ENCODE results near the gene ACBD6. TPM values are rescaled to one million over a fixed set of nuclear protein-coding genes. Genes with fewer than 3 reads are reported as not detected.

The ACBD6 gene
- total RNA-seq, 2 donors from 2014 or later, result 43.2 to 54.5 TPM

DNA sequence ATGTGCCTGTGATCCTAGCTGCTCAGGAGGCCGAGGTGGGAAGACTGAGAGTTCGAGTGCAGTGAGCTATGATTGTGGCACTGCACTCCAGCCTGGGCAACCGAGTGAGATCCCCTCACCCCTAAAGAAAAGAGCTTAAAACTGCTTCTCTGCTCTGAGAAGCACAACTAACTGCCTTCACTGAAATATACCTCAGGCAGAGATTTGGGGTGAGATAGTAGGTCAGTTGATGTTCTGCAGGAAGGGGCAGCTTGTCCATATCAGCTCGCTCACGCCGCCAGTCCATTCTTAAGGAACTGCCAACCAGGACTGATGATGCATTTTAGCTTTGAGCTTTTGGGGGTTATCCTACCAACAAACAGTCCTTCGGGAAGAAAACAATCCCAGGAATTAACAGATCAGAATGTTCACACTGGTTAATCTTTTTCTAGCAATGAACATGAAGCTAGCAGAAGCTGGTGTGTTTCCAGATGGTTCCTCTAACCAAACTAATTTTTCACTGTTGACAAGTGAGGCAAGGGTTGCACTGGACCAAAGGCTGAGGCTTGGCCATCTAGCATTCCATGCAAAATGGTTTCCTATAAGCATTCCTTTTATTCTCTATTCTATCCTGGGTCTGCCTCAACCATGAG is 240.7 kb downstream of the ACBD6 start:
- peaks cover 37% of the 10 kb centered on the region for H3K27me3 Mint-ChIP-seq (ENCODE audit: insufficient read depth)
- H3K27ac Mint-ChIP-seq, result no peak overlapping the region

DNA sequence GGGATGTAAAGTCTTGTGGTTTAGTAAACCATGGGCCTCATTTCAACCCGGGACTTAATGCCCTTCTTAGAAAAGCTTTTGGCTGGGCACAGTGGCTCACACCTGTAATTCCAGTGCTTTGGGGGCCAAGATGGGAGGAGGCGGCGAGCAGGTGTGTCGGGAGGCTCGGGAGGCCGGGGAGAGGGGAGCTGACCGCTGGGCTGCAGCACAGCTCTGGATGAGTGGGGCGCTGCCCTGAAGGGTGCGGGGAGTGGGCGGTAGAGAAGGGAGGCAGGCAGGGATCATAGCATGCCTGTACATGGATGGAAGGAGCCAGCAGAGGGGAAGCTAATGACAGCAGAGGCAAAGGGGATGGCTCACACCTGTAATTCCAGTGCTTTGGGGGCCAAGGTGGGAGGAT is 241.3 kb downstream of the ACBD6 start:
- TF ChIP-seq, protein P1, sequence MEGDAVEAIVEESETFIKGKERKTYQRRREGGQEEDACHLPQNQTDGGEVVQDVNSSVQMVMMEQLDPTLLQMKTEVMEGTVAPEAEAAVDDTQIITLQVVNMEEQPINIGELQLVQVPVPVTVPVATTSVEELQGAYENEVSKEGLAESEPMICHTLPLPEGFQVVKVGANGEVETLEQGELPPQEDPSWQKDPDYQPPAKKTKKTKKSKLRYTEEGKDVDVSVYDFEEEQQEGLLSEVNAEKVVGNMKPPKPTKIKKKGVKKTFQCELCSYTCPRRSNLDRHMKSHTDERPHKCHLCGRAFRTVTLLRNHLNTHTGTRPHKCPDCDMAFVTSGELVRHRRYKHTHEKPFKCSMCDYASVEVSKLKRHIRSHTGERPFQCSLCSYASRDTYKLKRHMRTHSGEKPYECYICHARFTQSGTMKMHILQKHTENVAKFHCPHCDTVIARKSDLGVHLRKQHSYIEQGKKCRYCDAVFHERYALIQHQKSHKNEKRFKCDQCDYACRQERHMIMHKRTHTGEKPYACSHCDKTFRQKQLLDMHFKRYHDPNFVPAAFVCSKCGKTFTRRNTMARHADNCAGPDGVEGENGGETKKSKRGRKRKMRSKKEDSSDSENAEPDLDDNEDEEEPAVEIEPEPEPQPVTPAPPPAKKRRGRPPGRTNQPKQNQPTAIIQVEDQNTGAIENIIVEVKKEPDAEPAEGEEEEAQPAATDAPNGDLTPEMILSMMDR (conservative IDR thresholded peaks at IDR 0.05), result no peak

More for the DNA sequence above, 240.7 kb downstream of the ACBD6 start:
- H3K4me1 Mint-ChIP-seq, result no peaks in the 10 kb centered on the region
- no peak overlapping the region for H3K27ac ChIP-seq (ENCODE audit: low read depth, low read length)
- H3K4me3 ChIP-seq (ENCODE audit: low read length), result no peak overlapping the region
- TF ChIP-seq, protein P1 (conservative IDR thresholded peaks at IDR 0.05), result no peak
- H3K27me3 ChIP-seq (ENCODE audit: control insufficient read depth, insufficient read depth, low read length, poor library complexity, severe bottlenecking), result peaks cover 5% of the 10 kb centered on the region
- H3K4me1 ChIP-seq (ENCODE audit: control insufficient read depth, insufficient read depth, low read length), result no peaks in the 10 kb centered on the region
- H3K9ac ChIP-seq (ENCODE audit: extremely low read depth, low read length, poor library complexity, severe bottlenecking), result no peak overlapping the region
- no peak overlapping the region for H3K4me3 Mint-ChIP-seq
- no peaks in the 10 kb centered on the region for H3K36me3 Mint-ChIP-seq (ENCODE audit: low read depth)
- no peaks in the 10 kb centered on the region for H3K36me3 ChIP-seq (ENCODE audit: control insufficient read depth, insufficient read depth, low read length)
- no peak for DNase-seq
- no peaks in the 10 kb centered on the region for H3K9me3 ChIP-seq (ENCODE audit: control insufficient read depth, low read length)
- H3K9me3 Mint-ChIP-seq, result no peaks in the 10 kb centered on the region
- WGBS, 2 experiments (ENCODE audit: insufficient coverage in 1 of 2, insufficient read length in 1 of 2), result 95 to 98% methylated on average over 6 to 7 of the region's 7 CpGs

DNA sequence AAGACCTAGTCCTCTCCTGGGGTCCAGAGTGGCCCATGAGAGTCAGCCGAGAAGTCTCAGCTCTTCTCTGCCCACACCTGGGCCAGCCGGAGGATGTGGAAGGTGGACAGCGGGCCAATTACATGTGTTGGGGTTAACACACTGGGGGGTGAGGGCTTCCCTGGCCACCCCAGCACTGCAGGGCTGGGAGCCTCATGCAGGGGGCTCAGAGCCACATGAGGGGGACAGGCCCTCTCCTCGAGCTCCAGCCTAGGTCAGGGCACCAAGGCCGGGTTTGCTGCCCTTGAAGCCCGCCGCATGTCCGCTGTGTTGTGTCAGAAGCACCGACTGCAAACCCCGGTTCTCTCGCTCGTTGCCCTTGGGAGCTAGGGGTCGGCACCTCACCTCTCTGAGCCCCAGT is 241.8 kb downstream of the ACBD6 start:
- Histone ChIP-seq H3K9ac (ENCODE audit: extremely low read depth, low read length, poor library complexity, severe bottlenecking) (no peak overlapping the region), H3K27me3 (ENCODE audit: control insufficient read depth, insufficient read depth, low read length, poor library complexity, severe bottlenecking) (peaks cover 5% of the 10 kb centered on the region), H3K4me3 (ENCODE audit: low read length) (no peak overlapping the region), H3K36me3 (ENCODE audit: control insufficient read depth, insufficient read depth, low read length) (no peaks in the 10 kb centered on the region), H3K27ac (ENCODE audit: low read depth, low read length) (no peak overlapping the region), H3K4me1 (ENCODE audit: control insufficient read depth, insufficient read depth, low read length) (no peaks in the 10 kb centered on the region), H3K9me3 (ENCODE audit: control insufficient read depth, low read length) (no peaks in the 10 kb centered on the region)
- H3K27me3 Mint-ChIP-seq (ENCODE audit: insufficient read depth), result peaks cover 32% of the 10 kb centered on the region
- no peaks in the 10 kb centered on the region for H3K4me1 Mint-ChIP-seq
- no peak for DNase-seq
- no peaks in the 10 kb centered on the region for H3K9me3 Mint-ChIP-seq
- no peak overlapping the region for H3K4me3 Mint-ChIP-seq
- 91 to 95% methylated on average over 11 to 13 of the region's 13 CpGs for WGBS, 2 experiments (ENCODE audit: insufficient coverage in 1 of 2, insufficient read length in 1 of 2)
- no peak overlapping the region for H3K27ac Mint-ChIP-seq
- TF ChIP-seq, protein P1 (conservative IDR thresholded peaks at IDR 0.05), result no peak
- H3K36me3 Mint-ChIP-seq (ENCODE audit: low read depth), result no peaks in the 10 kb centered on the region

More for the DNA sequence above, 241.3 kb downstream of the ACBD6 start:
- Histone ChIP-seq H3K9me3 (ENCODE audit: control insufficient read depth, low read length) (no peaks in the 10 kb centered on the region), H3K9ac (ENCODE audit: extremely low read depth, low read length, poor library complexity, severe bottlenecking) (no peak overlapping the region), H3K36me3 (ENCODE audit: control insufficient read depth, insufficient read depth, low read length) (no peaks in the 10 kb centered on the region), H3K27me3 (ENCODE audit: control insufficient read depth, insufficient read depth, low read length, poor library complexity, severe bottlenecking) (peaks cover 5% of the 10 kb centered on the region), H3K4me1 (ENCODE audit: control insufficient read depth, insufficient read depth, low read length) (no peaks in the 10 kb centered on the region), H3K4me3 (ENCODE audit: low read length) (no peak overlapping the region), H3K27ac (ENCODE audit: low read depth, low read length) (no peak overlapping the region)
- no peak for DNase-seq
- H3K27me3 Mint-ChIP-seq (ENCODE audit: insufficient read depth), result peaks cover 37% of the 10 kb centered on the region
- no peak overlapping the region for H3K4me3 Mint-ChIP-seq
- no peak overlapping the region for H3K27ac Mint-ChIP-seq
- 94 to 96% methylated on average over 8 to 10 of the region's 10 CpGs for WGBS, 2 experiments (ENCODE audit: insufficient coverage in 1 of 2, insufficient read length in 1 of 2)
- H3K9me3 Mint-ChIP-seq, result no peaks in the 10 kb centered on the region
- no peaks in the 10 kb centered on the region for H3K4me1 Mint-ChIP-seq
- no peaks in the 10 kb centered on the region for H3K36me3 Mint-ChIP-seq (ENCODE audit: low read depth)

Data from endodermal cell (in vitro differentiated cells).